Right lobe of liver (tissue), 6 donors: ENCODE measurements around the gene YDJC. TPM values are rescaled to one million over a fixed set of nuclear protein-coding genes. Genes with fewer than 3 reads are reported as not detected.

Experiments
- ATAC-seq, 4 donors: fragments of 200-7000 bp; cut with Tn5 transposase; one replicate each; pipeline ENCODE4 v1.9.1; 2020; ENCODE audit warnings: mild to moderate bottlenecking in 4 of 4, moderate library complexity in 4 of 4
- DNase-seq, 3 donors: peaks; one replicate each; pipeline ENCODE4 v3.0.0-alpha.2; 2020
- H3K27ac ChIP-seq, 3 donors: fragments of 200-600 bp; one replicate each; pipeline ENCODE4 v1.8.0; 2022
- H3K27me3 ChIP-seq, 2 donors: fragments of 200-600 bp; one replicate each; pipeline ENCODE4 v1.8.0; 2022
- H3K36me3 ChIP-seq, 4 donors: fragments of 200-600 bp; sonication (generic) in 1 of 4; one replicate each; pipeline versions ENCODE4 v1.5.1 to v1.8.0; 2017 to 2022; ENCODE audit warnings: control low read depth in 1 of 4
- H3K4me1 ChIP-seq, 4 donors: fragments of 200-600 bp; sonication (generic) in 1 of 4; one replicate each; pipeline versions ENCODE4 v1.5.1 to v1.8.0; 2017 to 2022; ENCODE audit warnings: control low read depth in 1 of 4
- H3K4me3 ChIP-seq, 3 donors: fragments of 200-600 bp; one replicate each; pipeline ENCODE4 v1.8.0; 2022
- H3K9me3 ChIP-seq, 4 donors: fragments of 200-600 bp; sonication (generic) in 1 of 4; one replicate each; pipeline versions ENCODE4 v1.5.1 to v1.8.0; 2017 to 2022; ENCODE audit warnings: control low read depth in 1 of 4
- POLR2A ChIP-seq: fragments of 450-650 bp; IDR thresholded peaks from one replicate; pipeline ENCODE4 v1.6.1; 2017; ENCODE audit warnings: antibody characterized with exemption, mild to moderate bottlenecking
- WGBS: methylation state at CpG from one replicate; pipeline ENCODE4 v1.1.6; 2018; ENCODE audit warnings: low coverage, low lambda C conversion rate; ENCODE audit not compliant: insufficient coverage; ENCODE audit errors: missing lambda C conversion rate; 5-methylcytosine and 5-hydroxymethylcytosine counted together
- intact Hi-C, 2 donors: fragments of 100-400 bp; cut with DNase I; formaldehyde crosslinking; loops; one replicate each; pipeline versions ENCODE4 v1.11.2 to v1.14.1; 2022
- total RNA-seq, 6 experiments: library from RNA; depleted of rRNA in 2 of 6; stranded (reverse); fragments of >200 nt in 2 of 6; fragmentation: NEBNext Ultra II Directional in 3 of 6; extraction: Animal tissue kit (Norgen Biotek cat#: 25700) in 3 of 6; gene quantifications; one replicate each; pipeline versions ENCODE4 v1.1.0 to v1.2.4, GENCODE V29; 2016 to 2023
- TF ChIP-seq, protein P1 (sequence below), 4 donors: fragments of 200-600 bp in 3 of 4; fragments of 450-650 bp in 1 of 4; IDR thresholded peaks; one replicate each; pipeline versions ENCODE4 v1.5.1 to v1.8.0; 2016 to 2022; ENCODE audit warnings: antibody characterized with exemption in 4 of 4, mild to moderate bottlenecking in 2 of 4
- donor health status: DM: no; HTN: yes; CAD: no.
- donor health status: DM: no; HTN: no; CAD: no.
- donor health status: DM: no; HTN: no; CAD: no.
- donor health status: DM: no; HTN: yes; CAD: no.
- donor health status: DM: no; HTN: yes; CAD: no.

YDJC gene
- total RNA-seq, 6 experiments from 2014 or later = 7.1 to 29.0 (median 7.8) TPM

DNA sequence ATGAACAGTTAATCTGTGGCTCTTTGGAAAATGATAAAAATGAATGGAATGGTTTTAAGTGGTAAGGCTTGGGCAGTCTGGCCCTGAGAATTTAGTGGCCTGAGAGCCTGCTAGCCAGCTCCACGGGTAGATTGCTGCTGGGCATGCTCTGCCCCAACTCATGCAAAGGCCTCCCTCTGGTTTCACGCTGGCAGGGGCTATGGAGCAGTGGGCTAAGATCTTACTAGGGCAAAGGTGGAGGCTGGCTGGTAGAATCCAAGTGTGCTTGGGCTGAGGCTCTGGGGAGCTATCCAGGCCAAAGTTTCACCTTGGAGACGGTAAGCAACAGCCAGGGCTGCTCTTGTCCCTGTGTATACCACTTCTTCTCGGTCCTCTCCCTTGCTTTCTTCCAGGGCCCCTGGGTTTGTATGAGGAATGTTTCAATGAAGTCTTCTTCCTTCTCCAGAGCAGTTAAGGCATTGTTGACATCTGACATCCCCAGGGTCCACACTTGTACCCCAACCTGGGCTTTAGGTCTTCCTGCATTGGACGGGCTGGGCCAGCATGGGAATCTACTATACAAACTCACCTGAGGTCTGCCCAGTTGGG is 34.9 kb downstream of the YDJC start:
- H3K36me3 ChIP-seq = peaks cover 0 to 42% (median 12%) of the 10 kb centered on the region in 4 donors
- H3K4me1 ChIP-seq = peaks cover 0 to 4% (median 0%) of the 10 kb centered on the region in 4 donors
- no peak overlapping the region for H3K27ac ChIP-seq
- ATAC-seq = no peak
- H3K4me3 ChIP-seq = no peak overlapping the region
- WGBS = 77% methylated on average over 2 of the region's 5 CpGs
- no peaks in the 10 kb centered on the region for H3K27me3 ChIP-seq
- DNase-seq = no peak
- TF ChIP-seq, protein P1, sequence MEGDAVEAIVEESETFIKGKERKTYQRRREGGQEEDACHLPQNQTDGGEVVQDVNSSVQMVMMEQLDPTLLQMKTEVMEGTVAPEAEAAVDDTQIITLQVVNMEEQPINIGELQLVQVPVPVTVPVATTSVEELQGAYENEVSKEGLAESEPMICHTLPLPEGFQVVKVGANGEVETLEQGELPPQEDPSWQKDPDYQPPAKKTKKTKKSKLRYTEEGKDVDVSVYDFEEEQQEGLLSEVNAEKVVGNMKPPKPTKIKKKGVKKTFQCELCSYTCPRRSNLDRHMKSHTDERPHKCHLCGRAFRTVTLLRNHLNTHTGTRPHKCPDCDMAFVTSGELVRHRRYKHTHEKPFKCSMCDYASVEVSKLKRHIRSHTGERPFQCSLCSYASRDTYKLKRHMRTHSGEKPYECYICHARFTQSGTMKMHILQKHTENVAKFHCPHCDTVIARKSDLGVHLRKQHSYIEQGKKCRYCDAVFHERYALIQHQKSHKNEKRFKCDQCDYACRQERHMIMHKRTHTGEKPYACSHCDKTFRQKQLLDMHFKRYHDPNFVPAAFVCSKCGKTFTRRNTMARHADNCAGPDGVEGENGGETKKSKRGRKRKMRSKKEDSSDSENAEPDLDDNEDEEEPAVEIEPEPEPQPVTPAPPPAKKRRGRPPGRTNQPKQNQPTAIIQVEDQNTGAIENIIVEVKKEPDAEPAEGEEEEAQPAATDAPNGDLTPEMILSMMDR (IDR thresholded peaks at IDR 0.05) = no peak
- no peak for TF ChIP-seq POLR2A
- no peaks in the 10 kb centered on the region for H3K9me3 ChIP-seq
- intact Hi-C loops = no loop called here

GRCh38 chr22:21593406-21594232 is 36.2 kb downstream of the YDJC start:
- no peak overlapping the region for H3K4me3 ChIP-seq
- H3K36me3 ChIP-seq = peaks cover 0 to 42% (median 12%) of the 10 kb centered on the region in 4 donors
- H3K4me1 ChIP-seq = peaks cover 0 to 4% (median 0%) of the 10 kb centered on the region in 4 donors
- 87% methylated on average over 10 of the region's 11 CpGs for WGBS
- TF ChIP-seq POLR2A = no peak
- TF ChIP-seq, protein P1 (IDR thresholded peaks at IDR 0.05) = no peak
- no peaks in the 10 kb centered on the region for H3K27me3 ChIP-seq
- ATAC-seq (no peak), DNase-seq (no peak)
- H3K9me3 ChIP-seq = no peaks in the 10 kb centered on the region
- H3K27ac ChIP-seq = no peak overlapping the region
- intact Hi-C loops = no loop called here

GRCh38 chr22:21592422-21592821 is 37.4 kb downstream of the YDJC start:
- Histone ChIP-seq H3K36me3 (peaks cover 0 to 42% (median 12%) of the 10 kb centered on the region in 4 donors), H3K4me3 (no peak overlapping the region), H3K27ac (no peak overlapping the region), H3K4me1 (no peaks in the 10 kb centered on the region), H3K9me3 (no peaks in the 10 kb centered on the region), H3K27me3 (no peaks in the 10 kb centered on the region)
- ATAC-seq (no peak), DNase-seq (no peak)
- intact Hi-C loops = no loop called here
- TF ChIP-seq, protein P1 (IDR thresholded peaks at IDR 0.05) = no peak
- no peak for TF ChIP-seq POLR2A
- 100% methylated on average over 1 of the region's 3 CpGs for WGBS

GRCh38 chr22:21591695-21592094 is 38.1 kb downstream of the YDJC start:
- Histone ChIP-seq H3K4me1 (no peaks in the 10 kb centered on the region), H3K4me3 (no peak overlapping the region), H3K9me3 (no peaks in the 10 kb centered on the region), H3K27me3 (no peaks in the 10 kb centered on the region), H3K27ac (no peak overlapping the region), H3K36me3 (peaks cover 0 to 34% (median 12%) of the 10 kb centered on the region in 4 donors)
- WGBS = 63% methylated on average over 4 of the region's 9 CpGs
- DNase-seq (no peak), ATAC-seq (peak in 1 of 4 donors; percentile 15)
- intact Hi-C loops = no loop called here
- TF ChIP-seq POLR2A = no peak
- TF ChIP-seq, protein P1 (IDR thresholded peaks at IDR 0.05) = no peak
